HepG2 (cell line): ENCODE measurements around the gene TRIO. TPM values are rescaled to one million over a fixed set of nuclear protein-coding genes. Genes with fewer than 3 reads are reported as not detected.

Experiments used
- AGO1 ChIP-seq: fragments of 200-400 bp; formaldehyde crosslinking; IDR thresholded peaks from 2 replicates; pipeline ENCODE4 v1.6.1; 2017; ENCODE audit warnings: mild to moderate bottlenecking, low read depth, low read length, moderate library complexity; ENCODE audit not compliant: poor library complexity, severe bottlenecking
- EED ChIP-seq: sonication (generic); formaldehyde crosslinking; IDR thresholded peaks from 2 replicates; pipeline ENCODE4 v1.5.0; 2020; ENCODE audit warnings: mild to moderate bottlenecking, missing genetic modification reagents
- KDM3A ChIP-seq: IDR thresholded peaks from 2 replicates; pipeline ENCODE4 v1.6.1; 2018; ENCODE audit warnings: low read depth, missing compliant biosample characterization
- MBNL3 ChIP-seq: fragments of 250-450 bp; sonication (Bioruptor Pico); conservative IDR thresholded peaks from 2 replicates; pipeline ENCODE4 v1.8.0; 2022; ENCODE audit warnings: mild to moderate bottlenecking, inconsistent platforms
- MIXL1 ChIP-seq: IDR thresholded peaks from 2 replicates; pipeline ENCODE4 v1.6.1; 2016
- PRDM4 ChIP-seq: sonication (generic); formaldehyde crosslinking; IDR thresholded peaks from 2 replicates; pipeline ENCODE4 v1.9.0; 2021; ENCODE audit warnings: missing genetic modification reagents, borderline replicate concordance
- TARDBP ChIP-seq: sonication (generic); formaldehyde crosslinking; IDR thresholded peaks from 2 replicates; pipeline ENCODE4 v1.8.0; 2022; ENCODE audit warnings: mild to moderate bottlenecking, missing genetic modification reagents
- ZNF34 ChIP-seq: sonication (generic); formaldehyde crosslinking; IDR thresholded peaks from 2 replicates; pipeline ENCODE4 v1.4.0; 2020; ENCODE audit warnings: mild to moderate bottlenecking, missing genetic modification reagents, borderline replicate concordance
- ZNF367 ChIP-seq: sonication (generic); formaldehyde crosslinking; IDR thresholded peaks from 2 replicates; pipeline ENCODE4 v1.4.0; 2020; ENCODE audit warnings: missing genetic modification reagents, borderline replicate concordance
- ZNF547 ChIP-seq: sonication (generic); formaldehyde crosslinking; IDR thresholded peaks from 2 replicates; pipeline ENCODE4 v1.5.1; 2020; ENCODE audit warnings: mild to moderate bottlenecking, missing genetic modification reagents
- ZNF777 ChIP-seq: sonication (generic); formaldehyde crosslinking; IDR thresholded peaks from 2 replicates; pipeline ENCODE4 v1.4.0; 2020; ENCODE audit warnings: missing genetic modification reagents
- polyA plus RNA-seq, 8 experiments: library from polyadenylated mRNA; depleted of rRNA in 3 of 8; stranded (reverse) in 7 of 8; unstranded in 1 of 8; fragments of >200 nt; fragmentation: Illumina TruSeq in 4 of 8; extraction: Trizol in 4 of 8; gene quantifications; 2 replicates each; pipeline versions ENCODE4 v1.2.1 to v1.2.3, GENCODE V29; 2011 to 2016; ENCODE audit warnings: low read depth in 4 of 8, missing spikeins in 1 of 8, mixed read lengths in 1 of 8; ENCODE audit not compliant: insufficient read depth in 1 of 8
- total RNA-seq, 5 experiments: library from RNA; depleted of rRNA; stranded (reverse); fragments of >200 nt; fragmentation: Illumina TruSeq; extraction: Trizol; gene quantifications; 2 replicates each; pipeline ENCODE4 v1.2.3, GENCODE V29; 2016; ENCODE audit warnings: low read depth in 1 of 5
- TF ChIP-seq, protein P1 (sequence below): sonication (generic); formaldehyde crosslinking; IDR thresholded peaks from 2 replicates; pipeline ENCODE4 v1.5.0; 2020; ENCODE audit warnings: mild to moderate bottlenecking, missing genetic modification reagents, borderline replicate concordance

Gene TRIO
- total and polyA plus RNA-seq, 2 of the 13 experiments (the other 11 are each of a cell fraction or from before 2014, with no cell fraction given) = 45.2 to 45.9 TPM

- TF ChIP-seq PRDM4 = no peak
- no peak for TF ChIP-seq ZNF34 (CRISPR knock-in tag)
- TF ChIP-seq MIXL1 = peak; percentile 70
- TF ChIP-seq TARDBP = no peak
- TF ChIP-seq ZNF547 = no peak
- no peak for TF ChIP-seq ZNF777
- no peak for TF ChIP-seq MBNL3 (CRISPR knock-in tag)
- TF ChIP-seq KDM3A (CRISPR knock-in tag) = no peak
- TF ChIP-seq EED (CRISPR knock-in tag) = no peak
- TF ChIP-seq AGO1 = no peak
- TF ChIP-seq, protein P1, sequence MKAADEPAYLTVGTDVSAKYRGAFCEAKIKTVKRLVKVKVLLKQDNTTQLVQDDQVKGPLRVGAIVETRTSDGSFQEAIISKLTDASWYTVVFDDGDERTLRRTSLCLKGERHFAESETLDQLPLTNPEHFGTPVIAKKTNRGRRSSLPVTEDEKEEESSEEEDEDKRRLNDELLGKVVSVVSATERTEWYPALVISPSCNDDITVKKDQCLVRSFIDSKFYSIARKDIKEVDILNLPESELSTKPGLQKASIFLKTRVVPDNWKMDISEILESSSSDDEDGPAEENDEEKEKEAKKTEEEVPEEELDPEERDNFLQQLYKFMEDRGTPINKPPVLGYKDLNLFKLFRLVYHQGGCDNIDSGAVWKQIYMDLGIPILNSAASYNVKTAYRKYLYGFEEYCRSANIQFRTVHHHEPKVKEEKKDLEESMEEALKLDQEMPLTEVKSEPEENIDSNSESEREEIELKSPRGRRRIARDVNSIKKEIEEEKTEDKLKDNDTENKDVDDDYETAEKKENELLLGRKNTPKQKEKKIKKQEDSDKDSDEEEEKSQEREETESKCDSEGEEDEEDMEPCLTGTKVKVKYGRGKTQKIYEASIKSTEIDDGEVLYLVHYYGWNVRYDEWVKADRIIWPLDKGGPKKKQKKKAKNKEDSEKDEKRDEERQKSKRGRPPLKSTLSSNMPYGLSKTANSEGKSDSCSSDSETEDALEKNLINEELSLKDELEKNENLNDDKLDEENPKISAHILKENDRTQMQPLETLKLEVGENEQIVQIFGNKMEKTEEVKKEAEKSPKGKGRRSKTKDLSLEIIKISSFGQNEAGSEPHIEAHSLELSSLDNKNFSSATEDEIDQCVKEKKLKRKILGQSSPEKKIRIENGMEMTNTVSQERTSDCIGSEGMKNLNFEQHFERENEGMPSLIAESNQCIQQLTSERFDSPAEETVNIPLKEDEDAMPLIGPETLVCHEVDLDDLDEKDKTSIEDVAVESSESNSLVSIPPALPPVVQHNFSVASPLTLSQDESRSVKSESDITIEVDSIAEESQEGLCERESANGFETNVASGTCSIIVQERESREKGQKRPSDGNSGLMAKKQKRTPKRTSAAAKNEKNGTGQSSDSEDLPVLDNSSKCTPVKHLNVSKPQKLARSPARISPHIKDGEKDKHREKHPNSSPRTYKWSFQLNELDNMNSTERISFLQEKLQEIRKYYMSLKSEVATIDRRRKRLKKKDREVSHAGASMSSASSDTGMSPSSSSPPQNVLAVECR (CRISPR knock-in tag) = 0 out of 2 replicates have a peak, but pooled peaks have one; percentile 30
- TF ChIP-seq ZNF367 (CRISPR knock-in tag) = no peak
Observed at GRCh38 chr5:14208071-14209021, 65.2 kb downstream of the TRIO start (continued).
